Measurements from ENCODE around the gene DHTKD1.
"Not testable (repeated sequence)": the region's sequence is repeated elsewhere in the genome, so short reads cannot be mapped to it uniquely, and the experiment has no call there.

Gene DHTKD1

GRCh38 chr10:12154516-12154915, 85.8 kb downstream of the DHTKD1 start:
- no peak for DNase-seq

DNA sequence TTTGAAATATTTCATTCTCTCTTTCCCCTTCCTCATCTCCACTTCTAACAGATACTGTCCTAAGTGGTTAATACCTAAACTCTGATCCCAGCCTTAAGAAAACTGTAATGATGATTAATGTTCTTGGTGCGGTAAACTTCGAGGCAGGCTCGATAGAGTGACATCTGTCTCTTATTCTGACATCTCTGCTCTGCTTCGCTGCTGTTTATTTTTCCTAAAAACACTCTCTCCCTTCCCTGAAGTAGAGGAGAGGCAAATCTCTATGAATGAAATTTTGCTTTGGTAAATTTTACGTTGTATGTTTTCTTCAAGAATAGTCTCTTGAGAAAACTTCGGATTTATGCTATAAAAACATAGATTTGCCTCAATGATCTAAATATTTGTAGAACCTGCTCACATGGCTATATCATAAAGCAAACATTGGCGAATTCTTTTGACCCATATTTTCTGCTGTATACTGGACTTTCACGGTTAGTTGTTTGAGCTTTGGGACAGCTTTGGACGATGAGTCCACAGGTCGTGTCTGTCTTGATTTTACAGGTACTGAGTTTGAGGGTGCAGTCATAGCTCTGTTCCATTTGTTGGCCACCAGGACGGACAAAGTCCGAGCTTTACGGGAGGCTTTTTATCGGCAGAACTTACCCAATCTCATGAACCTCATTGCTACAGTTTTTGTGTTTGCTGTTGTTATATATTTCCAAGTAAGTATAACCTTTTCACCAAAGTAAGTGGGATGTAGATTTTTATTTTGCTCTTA, 87.8 kb downstream of the DHTKD1 start:
- no peak for DNase-seq

- DNase-seq, result no peak
These were observed 89.4 kb downstream of the DHTKD1 start for GRCh38 chr10:12158111-12158510.

GRCh38 chr10:12160664-12161063, 91.9 kb downstream of the DHTKD1 start:
- DNase-seq, result no peak

GRCh38 chr10:12162927-12163326, 94.2 kb downstream of the DHTKD1 start:
- DNase-seq, result no peak

DNA sequence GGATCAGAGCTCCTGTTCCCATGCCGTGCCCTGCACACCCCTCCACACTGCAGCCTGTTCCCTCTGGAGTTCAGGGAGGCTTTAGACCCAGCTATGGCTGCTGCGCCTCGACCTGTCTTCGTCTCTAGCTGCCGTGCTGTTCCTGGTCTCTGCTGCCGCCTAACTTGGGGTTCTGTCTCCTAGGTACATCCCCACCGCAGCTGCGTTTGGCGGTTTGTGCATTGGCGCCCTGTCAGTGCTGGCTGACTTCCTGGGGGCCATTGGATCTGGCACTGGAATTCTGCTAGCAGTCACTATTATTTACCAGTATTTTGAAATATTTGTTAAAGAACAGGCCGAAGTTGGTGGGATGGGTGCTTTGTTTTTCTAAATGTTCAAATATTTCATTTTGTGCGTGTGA, 95.3 kb downstream of the DHTKD1 start:
- no peak for DNase-seq

DNA sequence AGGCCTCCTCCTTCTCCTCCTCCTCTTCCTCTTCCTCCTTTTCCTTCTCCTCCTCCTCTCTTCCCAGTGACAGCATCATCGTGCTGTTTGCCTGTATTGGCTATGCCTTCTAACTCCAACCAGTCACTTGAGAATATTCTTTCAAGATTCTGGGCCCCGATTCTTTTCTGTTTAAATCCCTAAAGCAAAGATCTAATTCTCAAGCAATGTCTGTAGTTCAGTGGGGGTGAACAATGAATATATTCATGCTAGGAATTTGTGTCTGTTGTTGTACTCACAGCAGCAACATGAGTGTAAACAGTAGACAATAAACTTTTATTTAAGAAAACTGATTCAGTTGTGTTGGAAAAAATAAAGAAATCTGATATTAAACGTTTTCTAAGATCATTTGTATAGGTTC, 96.3 kb downstream of the DHTKD1 start:
- no peak for DNase-seq

GRCh38 chr10:12165999-12166775, 97.4 kb downstream of the DHTKD1 start:
- no peak for DNase-seq

GRCh38 chr10:12171512-12171911, 102.8 kb downstream of the DHTKD1 start:
- DNase-seq, result not testable (repeated sequence)

All from EL (cell line).